ENCODE results near the gene MINK1. TPM values are rescaled to one million over a fixed set of nuclear protein-coding genes. Genes with fewer than 3 reads are reported as not detected.

Gene MINK1
- total RNA-seq, 6 donors from 2014 or later = 52.3 to 311 (median 136) TPM

DNA sequence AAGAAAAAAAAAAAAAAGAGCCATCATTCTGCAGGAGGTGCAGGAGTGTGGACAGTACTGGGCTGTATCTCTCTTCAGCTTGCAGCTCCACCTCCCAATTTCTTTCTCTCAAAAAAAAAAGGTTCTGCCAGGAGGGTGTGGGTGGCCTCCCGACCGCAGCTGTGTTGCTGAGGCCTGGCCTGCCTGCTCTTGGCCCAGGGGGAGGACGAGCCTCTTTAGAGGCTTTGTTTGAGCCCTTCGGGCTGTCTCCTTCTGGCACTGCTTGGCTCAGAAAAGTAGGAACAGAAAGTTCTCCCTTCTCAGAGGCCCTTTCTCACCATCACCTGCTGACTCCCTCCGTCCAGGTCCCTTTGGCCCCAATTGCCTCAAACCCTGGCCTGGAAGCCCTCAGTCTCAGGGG is 43.9 kb downstream of the MINK1 start:
- ATAC-seq (ENCODE audit: low FRiP score in 2 of 2) (peak in 1 of 2 donors; percentile 34), DNase-seq (no peak)
- Histone ChIP-seq H3K36me3 (peaks cover 0 to 30% (median 21%) of the 10 kb centered on the region in 4 donors), H3K27me3 (no peaks in the 10 kb centered on the region), H3K9me3 (no peaks in the 10 kb centered on the region), H3K27ac (peak overlapping the region in 1 of 4 donors; percentile 1), H3K4me1 (peaks cover 0 to 5% (median 2%) of the 10 kb centered on the region in 4 donors), H3K4me3 (no peak overlapping the region)
- WGBS, 2 donors = 66 to 83% methylated on average over 5 of the region's 5 CpGs
- TF ChIP-seq, protein P1, sequence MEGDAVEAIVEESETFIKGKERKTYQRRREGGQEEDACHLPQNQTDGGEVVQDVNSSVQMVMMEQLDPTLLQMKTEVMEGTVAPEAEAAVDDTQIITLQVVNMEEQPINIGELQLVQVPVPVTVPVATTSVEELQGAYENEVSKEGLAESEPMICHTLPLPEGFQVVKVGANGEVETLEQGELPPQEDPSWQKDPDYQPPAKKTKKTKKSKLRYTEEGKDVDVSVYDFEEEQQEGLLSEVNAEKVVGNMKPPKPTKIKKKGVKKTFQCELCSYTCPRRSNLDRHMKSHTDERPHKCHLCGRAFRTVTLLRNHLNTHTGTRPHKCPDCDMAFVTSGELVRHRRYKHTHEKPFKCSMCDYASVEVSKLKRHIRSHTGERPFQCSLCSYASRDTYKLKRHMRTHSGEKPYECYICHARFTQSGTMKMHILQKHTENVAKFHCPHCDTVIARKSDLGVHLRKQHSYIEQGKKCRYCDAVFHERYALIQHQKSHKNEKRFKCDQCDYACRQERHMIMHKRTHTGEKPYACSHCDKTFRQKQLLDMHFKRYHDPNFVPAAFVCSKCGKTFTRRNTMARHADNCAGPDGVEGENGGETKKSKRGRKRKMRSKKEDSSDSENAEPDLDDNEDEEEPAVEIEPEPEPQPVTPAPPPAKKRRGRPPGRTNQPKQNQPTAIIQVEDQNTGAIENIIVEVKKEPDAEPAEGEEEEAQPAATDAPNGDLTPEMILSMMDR (IDR thresholded peaks at IDR 0.05) = no peak
- TF ChIP-seq POLR2A (IDR thresholded peaks at IDR 0.05) (no peak), POLR2AphosphoS5 (IDR thresholded peaks at IDR 0.05) (no peak), EP300 (IDR thresholded peaks at IDR 0.05) (no peak)

DNA sequence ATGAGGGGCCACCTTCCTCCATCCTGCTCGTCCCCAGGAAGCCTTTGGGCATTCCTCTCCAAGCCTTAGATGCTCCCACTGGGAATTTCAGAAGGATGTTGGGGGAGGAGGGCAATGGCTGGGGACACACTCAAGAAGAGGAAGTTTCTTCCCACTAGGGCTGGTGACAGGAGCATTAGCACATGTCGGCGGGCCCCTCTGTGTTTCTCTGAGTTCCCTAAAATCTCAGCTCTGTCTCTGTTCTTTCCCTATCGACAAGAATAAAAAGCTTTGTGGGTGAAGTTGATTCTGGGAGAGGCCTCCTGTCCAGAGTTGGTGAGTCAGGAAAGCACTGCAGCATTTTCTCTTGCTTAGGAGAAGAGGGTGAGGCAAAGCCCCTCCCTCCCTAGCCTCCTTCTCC is 46.5 kb downstream of the MINK1 start:
- ATAC-seq (ENCODE audit: low FRiP score in 2 of 2) = peak; percentile 4 to 47
- Histone ChIP-seq H3K9me3 (no peaks in the 10 kb centered on the region), H3K27ac (no peak overlapping the region), H3K27me3 (no peaks in the 10 kb centered on the region), H3K36me3 (peaks cover 4 to 42% (median 27%) of the 10 kb centered on the region in 4 donors), H3K4me1 (peaks cover 0 to 3% (median 0%) of the 10 kb centered on the region in 4 donors), H3K4me3 (no peak overlapping the region)
- TF ChIP-seq, protein P1 (IDR thresholded peaks at IDR 0.05) = no peak
- TF ChIP-seq EP300 (IDR thresholded peaks at IDR 0.05) = no peak
- no peak for TF ChIP-seq POLR2A (IDR thresholded peaks at IDR 0.05)
- no peak for TF ChIP-seq POLR2AphosphoS5 (IDR thresholded peaks at IDR 0.05)
- peak in 1 of 2 donors; percentile 42 for DNase-seq
- 49 to 72% methylated on average over 4 of the region's 4 CpGs for WGBS, 2 donors

DNA sequence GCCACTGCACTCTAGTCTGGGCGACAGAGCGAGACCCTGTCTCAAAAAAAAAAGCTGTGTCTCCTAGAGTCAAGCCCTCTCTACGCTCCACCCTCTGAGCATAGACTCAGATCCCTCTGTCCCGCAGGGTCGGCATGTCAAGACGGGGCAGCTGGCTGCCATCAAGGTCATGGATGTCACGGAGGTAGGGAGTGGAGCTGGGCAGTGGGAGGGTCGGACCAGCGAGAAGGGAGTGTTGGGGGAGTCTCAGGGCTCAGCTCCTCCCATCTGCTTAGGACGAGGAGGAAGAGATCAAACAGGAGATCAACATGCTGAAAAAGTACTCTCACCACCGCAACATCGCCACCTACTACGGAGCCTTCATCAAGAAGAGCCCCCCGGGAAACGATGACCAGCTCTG is 47.7 kb downstream of the MINK1 start:
- H3K9me3 ChIP-seq = no peaks in the 10 kb centered on the region
- H3K4me3 ChIP-seq = no peak overlapping the region
- H3K27ac ChIP-seq = no peak overlapping the region
- WGBS, 2 donors = 84 to 86% methylated on average over 15 of the region's 15 CpGs
- peaks cover 0 to 3% (median 0%) of the 10 kb centered on the region in 4 donors for H3K4me1 ChIP-seq
- H3K36me3 ChIP-seq = peaks cover 8 to 55% (median 39%) of the 10 kb centered on the region in 4 donors
- no peaks in the 10 kb centered on the region for H3K27me3 ChIP-seq
- TF ChIP-seq, protein P1 (IDR thresholded peaks at IDR 0.05) = no peak
- DNase-seq = no peak
- no peak for ATAC-seq (ENCODE audit: low FRiP score in 2 of 2)

DNA sequence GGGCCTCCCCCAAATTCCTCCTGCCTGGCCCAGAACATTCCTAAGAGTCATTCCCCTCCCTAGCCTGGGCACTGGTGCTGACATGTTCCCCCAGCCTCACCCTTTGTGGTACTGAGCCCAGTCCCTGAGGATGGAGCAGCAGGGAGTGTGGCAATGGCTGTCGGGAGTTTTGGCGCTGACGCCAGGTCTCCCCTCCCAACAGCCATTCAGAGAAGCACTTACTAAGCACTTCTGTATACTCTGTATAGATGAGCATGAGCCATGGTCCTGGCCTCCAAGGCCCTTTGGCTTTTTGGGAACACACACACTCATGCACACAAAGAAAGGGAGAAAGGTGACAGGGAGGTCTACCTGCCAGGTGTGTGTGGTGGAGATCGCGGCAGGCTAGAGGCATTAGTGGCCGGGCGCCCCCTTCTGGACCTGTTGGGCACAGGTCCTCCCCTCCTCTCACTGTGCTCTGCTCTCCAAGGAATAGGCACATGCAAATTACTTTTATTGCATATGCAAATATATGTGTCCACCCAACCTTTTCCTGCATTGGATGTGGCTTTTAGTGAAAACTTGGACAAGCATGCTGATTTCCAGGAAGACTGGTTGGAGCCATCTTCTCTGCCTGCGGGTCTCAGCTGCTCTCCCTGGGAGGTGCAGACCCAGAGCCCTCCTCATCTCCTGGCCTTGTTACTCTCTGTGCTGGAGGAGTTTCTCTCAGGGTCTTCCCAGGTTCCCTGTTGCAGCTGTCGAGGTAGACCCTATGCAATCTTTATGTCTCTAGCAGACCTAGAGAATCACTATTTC is 48.8 kb downstream of the MINK1 start:
- ATAC-seq (ENCODE audit: low FRiP score in 2 of 2) = peak; percentile 62 to 80

More for the DNA sequence above, 48.8 kb downstream of the MINK1 start:
- Histone ChIP-seq H3K27ac (peak overlapping the region in 2 of 4 donors; percentile 31 to 35), H3K27me3 (no peaks in the 10 kb centered on the region), H3K36me3 (peaks cover 13 to 66% (median 50%) of the 10 kb centered on the region in 4 donors), H3K4me3 (no peak overlapping the region), H3K9me3 (no peaks in the 10 kb centered on the region), H3K4me1 (peaks cover 0 to 3% (median 0%) of the 10 kb centered on the region in 4 donors)
- DNase-seq = peak in 1 of 2 donors; percentile 84
- 36 to 39% methylated on average over 8 to 9 of the region's 9 CpGs for WGBS, 2 donors
- TF ChIP-seq EP300 (IDR thresholded peaks at IDR 0.05) = no peak
- TF ChIP-seq, protein P1 (IDR thresholded peaks at IDR 0.05) = peak; percentile 72 to 82 (median 80)
